Stimulated activated CD4-positive, alpha-beta T cell treated with anti-CD3 and anti-CD28 coated beads, Interleukin-1b, Interleukin-23, amount 100 ng/mL, for 1 hour (primary cell): ENCODE results near the gene CCIN.

ENCODE experiments used
- DNase-seq, 2 donors: peaks; one replicate each; pipeline ENCODE4 v3.0.0-alpha.2; 2020; ENCODE audit warnings: low read depth in 2 of 2

CCIN gene

DNA sequence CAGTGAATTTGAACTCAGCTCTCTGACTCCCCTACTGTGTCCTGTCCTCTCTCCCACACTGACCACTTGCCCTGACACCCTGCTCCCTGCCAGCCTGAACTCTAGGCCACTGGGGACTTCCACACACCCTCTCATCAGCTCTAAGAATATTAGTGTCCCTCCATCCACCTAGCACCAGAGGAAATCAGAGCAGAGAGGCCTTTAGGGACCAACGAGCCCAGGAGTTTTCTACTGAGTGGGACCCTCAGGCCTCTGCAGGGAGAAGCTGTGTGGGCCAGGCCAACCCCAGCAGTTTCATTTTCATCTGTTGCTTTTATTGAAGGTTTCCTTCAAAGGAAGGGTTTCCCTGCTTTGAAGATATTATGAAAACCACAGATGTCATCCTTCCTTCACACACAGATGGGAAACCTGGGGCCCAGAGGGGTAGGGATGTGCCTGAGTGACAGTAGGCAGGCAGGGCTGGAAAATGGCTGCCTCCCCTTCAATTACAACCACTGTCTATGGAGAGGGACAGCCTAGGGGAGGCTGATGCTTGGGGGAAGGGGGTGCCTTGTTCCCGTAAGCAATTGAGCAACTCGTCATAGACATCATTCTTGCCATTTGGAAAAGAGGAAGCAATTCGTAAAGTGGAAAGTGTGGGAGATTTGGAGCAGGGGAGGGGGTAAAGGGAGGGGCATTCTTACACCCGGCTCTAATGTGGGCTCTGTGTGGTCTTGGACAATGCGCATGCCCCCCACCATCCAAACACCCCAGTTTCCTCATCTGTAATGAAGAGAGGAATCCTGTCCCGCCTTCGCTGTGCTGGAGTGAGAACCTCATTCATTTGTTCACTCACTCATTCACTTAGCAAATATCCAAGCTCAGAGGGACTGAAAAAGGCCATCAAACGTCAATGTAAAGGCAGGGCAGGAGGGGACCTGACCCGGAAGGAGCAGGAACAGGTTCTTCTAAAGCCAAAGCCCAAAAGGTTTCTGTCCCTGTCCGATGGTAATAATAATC, 28.8 kb upstream of the CCIN start:
- DNase-seq, result no peak

GRCh38 chr9:36141288-36141687, 27.9 kb upstream of the CCIN start:
- DNase-seq, result no peak

GRCh38 chr9:36141761-36142160, 27.4 kb upstream of the CCIN start:
- DNase-seq, result no peak

- DNase-seq, result no peak
These were observed 26.5 kb upstream of the CCIN start for GRCh38 chr9:36142510-36143244.

- no peak for DNase-seq
These were observed 25.9 kb upstream of the CCIN start for GRCh38 chr9:36143245-36143641.

- no peak for DNase-seq
These were observed 24.6 kb upstream of the CCIN start for GRCh38 chr9:36144309-36145232.

GRCh38 chr9:36145970-36146369, 23.2 kb upstream of the CCIN start:
- DNase-seq, result no peak

DNA sequence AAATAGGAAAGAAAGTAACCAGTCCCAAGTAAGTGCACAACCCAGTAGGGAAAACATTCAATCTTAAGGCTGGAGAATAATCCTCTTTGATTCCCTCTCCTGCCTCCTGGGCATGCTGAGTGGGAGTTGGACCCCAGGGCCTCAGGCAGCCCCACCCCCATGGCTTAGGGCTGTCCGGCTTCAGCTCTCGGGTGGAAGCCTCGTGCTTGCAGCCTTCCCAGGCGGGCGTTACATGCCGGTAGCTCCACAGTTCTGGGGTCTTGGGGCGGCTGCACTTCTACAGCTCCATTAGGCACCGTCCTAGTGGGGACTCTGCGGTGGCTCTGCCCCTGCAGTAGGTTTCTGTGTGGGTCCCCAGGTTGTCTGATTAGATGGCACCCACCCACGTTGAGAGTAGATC, 22.5 kb upstream of the CCIN start:
- no peak for DNase-seq

GRCh38 chr9:36147441-36148175, 21.6 kb upstream of the CCIN start:
- no peak for DNase-seq

DNA sequence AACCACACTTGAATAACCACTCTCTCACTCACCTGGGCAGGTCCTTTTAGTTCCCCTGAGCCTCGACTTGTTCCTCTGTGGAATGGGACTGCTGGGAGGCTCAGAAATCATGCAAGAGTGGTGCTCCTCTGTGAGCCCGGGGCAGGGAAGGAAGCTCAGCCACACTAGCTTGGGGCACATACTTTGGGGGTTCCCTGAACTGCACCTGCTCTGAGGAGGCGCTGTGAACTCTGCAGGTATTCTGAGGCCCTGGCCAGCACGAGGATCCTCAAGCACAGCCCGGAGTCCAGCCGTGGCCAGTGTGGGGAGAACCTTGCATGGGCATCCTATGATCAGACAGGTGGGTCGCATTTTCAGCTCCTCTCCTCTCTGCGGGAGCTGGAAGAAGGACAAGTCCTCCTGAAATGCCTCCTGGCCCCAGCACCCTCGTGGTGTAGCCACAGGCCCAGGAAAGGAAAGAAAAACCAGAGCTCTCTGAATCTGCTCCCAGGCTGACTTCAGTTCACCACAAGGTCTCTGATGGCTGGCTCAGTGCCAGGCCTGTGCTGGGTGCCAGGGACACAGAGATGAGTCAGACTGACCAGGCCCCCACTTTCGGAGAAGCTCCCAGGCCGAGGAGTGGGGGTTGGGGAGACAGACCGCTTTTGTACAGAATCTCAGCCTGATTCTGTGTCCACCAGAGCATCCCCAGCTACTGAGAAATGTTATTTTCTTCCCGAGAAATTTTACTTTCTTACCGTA, 20.7 kb upstream of the CCIN start:
- DNase-seq, result peak in 1 of 2 donors; percentile 58

- DNase-seq, result no peak
These were observed 20.0 kb upstream of the CCIN start for GRCh38 chr9:36149197-36149596.

DNA sequence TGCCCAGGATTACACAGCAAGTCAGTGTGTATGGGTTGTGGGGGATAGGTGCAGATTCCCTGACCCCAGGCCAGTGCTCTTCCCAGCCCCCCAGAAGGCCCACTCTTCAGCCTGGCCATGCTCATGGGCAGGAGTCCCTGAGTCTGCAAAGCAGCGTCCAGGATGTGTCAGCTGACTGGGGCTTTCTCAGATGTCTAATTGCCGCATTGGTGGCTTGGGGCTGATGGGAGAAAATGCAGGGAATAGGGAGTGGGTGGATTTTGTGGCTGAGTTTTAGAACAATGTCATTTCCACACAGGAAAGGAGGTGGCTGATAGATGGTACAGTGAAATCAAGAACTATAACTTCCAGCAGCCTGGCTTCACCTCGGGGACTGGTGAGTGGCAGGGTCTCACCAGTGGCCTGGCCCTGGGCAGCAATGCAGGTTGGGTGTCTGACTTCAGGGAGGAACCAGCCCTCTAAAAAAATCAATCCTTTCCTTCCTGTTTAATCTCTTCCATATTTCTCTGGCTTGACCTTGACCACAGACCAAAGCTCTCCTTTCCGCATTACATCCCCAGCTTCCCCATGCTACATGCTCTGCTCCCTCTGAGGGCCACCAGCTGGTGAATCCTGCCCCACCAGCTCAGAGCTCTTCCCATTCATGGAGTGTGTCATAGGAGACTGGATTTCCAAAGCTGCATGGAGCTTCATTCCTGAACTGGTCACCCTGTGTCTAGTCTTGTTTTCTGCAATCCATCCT, 18.4 kb upstream of the CCIN start:
- DNase-seq, result no peak

DNA sequence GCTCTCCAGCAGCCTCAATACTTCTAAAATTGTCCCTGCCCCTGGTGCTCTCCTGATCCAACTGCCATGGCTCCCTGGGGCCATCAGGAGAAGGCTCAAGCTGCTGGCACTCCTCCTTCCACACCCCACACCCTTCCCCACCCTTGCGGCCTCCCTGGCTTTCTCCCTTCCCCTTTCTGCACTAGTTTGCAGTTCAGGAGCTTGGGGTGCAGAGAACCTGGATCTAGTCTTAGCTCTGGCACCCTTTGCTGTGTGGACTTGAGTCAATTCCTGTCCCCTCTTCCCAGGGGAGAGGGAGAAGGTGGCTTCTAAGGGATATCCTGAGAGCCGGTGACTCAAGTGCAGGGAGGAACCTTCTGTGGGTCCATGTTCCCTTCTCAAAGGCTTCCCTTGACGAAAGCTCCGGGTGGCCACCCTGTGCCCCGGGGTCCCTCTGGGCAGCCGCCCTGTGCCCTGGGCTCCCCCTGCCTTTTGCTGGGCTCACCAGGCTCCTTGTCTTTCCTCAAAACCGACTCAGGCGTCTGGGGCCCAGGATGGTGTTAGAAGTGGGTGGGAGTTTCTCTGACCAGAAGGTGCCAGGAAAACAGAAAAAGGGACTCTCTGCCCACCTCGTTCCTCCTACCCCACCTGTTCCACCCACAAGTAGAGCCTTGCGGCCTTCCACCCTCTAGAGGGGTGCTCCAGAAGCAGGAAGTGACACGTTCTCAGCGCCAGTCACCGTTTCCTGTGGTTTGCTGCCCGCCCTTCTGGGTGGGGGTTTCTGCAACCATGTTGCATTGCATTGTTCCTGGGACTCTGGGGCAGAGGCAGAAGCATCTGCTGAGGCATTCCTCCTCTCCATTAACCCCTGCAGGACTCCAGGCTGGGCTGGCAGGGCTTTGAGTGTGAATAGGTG, 17.6 kb upstream of the CCIN start:
- DNase-seq, result peak; percentile 63 to 69

DNA sequence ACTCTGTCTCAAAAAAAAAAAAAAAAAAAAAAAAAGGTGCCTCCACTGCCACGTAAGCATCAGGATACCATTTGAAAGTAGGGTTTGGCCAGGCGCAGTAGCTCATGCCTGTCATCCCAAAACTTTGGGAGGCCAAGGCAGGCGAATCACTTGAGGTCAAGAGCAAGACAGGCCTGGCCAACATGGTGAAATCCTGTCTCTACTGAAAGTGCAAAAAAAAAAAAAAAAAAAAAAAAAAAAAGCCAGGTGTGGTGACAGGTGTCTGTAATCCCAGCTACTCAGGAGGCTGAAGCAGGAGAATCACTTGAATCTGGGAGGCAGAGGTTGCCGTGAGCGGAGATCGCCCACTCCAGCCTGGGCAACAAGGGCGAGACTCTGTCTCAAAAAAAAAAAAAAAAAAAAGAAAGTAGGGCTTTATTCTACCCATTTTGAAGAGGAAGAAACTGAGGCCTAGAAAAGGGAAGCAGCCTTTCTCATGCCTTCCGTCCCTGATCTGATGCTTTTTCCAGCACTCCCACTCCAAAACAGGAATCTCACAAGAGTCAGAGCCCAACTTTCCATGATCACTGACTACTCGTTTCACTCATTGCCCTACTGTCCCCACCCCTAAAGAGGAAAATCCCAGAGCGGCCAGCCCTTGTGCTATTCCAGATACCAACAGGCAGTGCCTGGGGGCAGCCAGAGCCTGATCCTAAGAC, 16.3 kb upstream of the CCIN start:
- no peak for DNase-seq

GRCh38 chr9:36153746-36154145, 15.4 kb upstream of the CCIN start:
- DNase-seq, result no peak

DNA sequence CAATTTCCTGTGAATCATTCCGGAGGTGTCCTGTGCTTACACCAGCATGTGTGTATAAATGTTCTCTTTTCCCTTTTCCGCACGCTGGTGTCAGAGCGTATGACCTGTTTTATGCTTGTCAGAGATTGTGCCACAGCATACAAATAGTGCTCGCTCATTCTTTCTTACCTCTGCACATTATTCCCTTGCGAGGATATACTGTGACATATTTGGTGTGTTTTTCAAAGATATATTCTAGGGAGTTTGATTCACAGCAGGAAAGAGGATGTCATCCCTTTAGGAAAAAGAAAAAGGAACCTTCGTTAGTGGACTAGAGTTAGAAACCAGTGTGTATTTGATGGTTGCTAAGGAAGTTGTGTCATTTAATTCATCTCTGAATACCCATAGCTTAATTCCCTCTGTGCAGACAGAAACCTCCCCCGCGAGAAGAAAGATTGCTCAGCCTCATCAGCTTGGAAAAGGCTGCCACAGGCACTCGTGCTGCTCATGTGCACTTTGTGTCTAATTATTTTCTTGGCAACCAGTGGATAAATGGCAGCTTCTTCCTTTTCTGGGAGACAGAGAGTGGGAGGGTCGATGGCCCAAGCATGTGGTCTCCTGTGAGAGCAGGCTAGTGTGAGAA, 14.7 kb upstream of the CCIN start:
- no peak for DNase-seq

- DNase-seq, result no peak
These were observed 13.1 kb upstream of the CCIN start for GRCh38 chr9:36156116-36156515.

- no peak for DNase-seq
These were observed 11.1 kb upstream of the CCIN start for GRCh38 chr9:36158122-36158521.
